CD4-positive, alpha-beta T cell (primary cell): ENCODE measurements around the gene RADIL. TPM values are rescaled to one million over a fixed set of nuclear protein-coding genes. Genes with fewer than 3 reads are reported as not detected.

Experiments
- ATAC-seq: fragments of 200-7000 bp; cut with Tn5 transposase; one replicate; pipeline ENCODE4 v1.10.0; 2022; ENCODE audit warnings: mild to moderate bottlenecking; ENCODE audit not compliant: poor library complexity
- CTCF ChIA-PET: fragments of 350-600 bp; sonication (Branson Sonifier 250); formaldehyde crosslinking; loops from one replicate; lab custom pipeline; 2021; ENCODE audit warnings: antibody characterized with exemption, inconsistent platforms; lab: Charles Lee
- POLR2A ChIA-PET: fragments of 350-600 bp; sonication (Branson Sonifier 250); formaldehyde crosslinking; loops from one replicate; lab custom pipeline; 2021; ENCODE audit warnings: antibody characterized with exemption, inconsistent platforms; lab: Charles Lee
- DNase-seq, 14 experiments: peaks; one replicate each; pipeline ENCODE4 v3.0.0-alpha.2; 2013 to 2020; ENCODE audit warnings: mixed read lengths in 2 of 14
- H3K27ac ChIP-seq, 2 donors: one replicate each; pipeline versions ENCODE4 v1.5.1 to v1.7.0; 2013; ENCODE audit warnings: low read length in 2 of 2, low read depth in 1 of 2, mild to moderate bottlenecking in 1 of 2
- H3K27me3 ChIP-seq, 2 experiments: 1 replicate in 1 of 2; 2 replicates in 1 of 2; pipeline versions ENCODE4 v1.6.1 to v1.7.0; 2013; ENCODE audit warnings: low read length in 2 of 2, control low read depth in 1 of 2, mild to moderate bottlenecking in 1 of 2, moderate library complexity in 1 of 2; ENCODE audit not compliant: insufficient read depth in 2 of 2, control insufficient read depth in 1 of 2
- H3K36me3 ChIP-seq: one replicate; pipeline ENCODE4 v1.6.1; 2013; ENCODE audit warnings: low read length, control low read depth; ENCODE audit not compliant: insufficient read depth
- H3K4me1 ChIP-seq: one replicate; pipeline ENCODE4 v1.6.1; 2013; ENCODE audit warnings: low read length, control low read depth; ENCODE audit not compliant: insufficient read depth
- H3K4me3 ChIP-seq: one replicate; pipeline ENCODE4 v1.5.1; 2013; ENCODE audit warnings: mild to moderate bottlenecking, low read length, moderate library complexity
- H3K9me3 ChIP-seq, 2 experiments: 1 replicate in 1 of 2; 2 replicates in 1 of 2; pipeline versions ENCODE4 v1.6.1 to v1.7.0; 2013; ENCODE audit warnings: low read length in 2 of 2, mild to moderate bottlenecking in 2 of 2, control low read depth in 1 of 2, moderate library complexity in 1 of 2; ENCODE audit not compliant: control insufficient read depth in 1 of 2, insufficient read depth in 1 of 2
- H3K27ac Mint-ChIP-seq: one replicate; pipeline ENCODE4 v1.8.0; 2020; ENCODE audit warnings: mixed read lengths
- H3K27me3 Mint-ChIP-seq: one replicate; pipeline ENCODE4 v1.8.0; 2021; ENCODE audit warnings: mixed read lengths
- H3K36me3 Mint-ChIP-seq: one replicate; pipeline ENCODE4 v1.8.0; 2021; ENCODE audit warnings: low read depth, mixed read lengths
- H3K4me1 Mint-ChIP-seq: one replicate; pipeline ENCODE4 v1.8.0; 2021; ENCODE audit warnings: low read depth, mixed read lengths
- H3K4me3 Mint-ChIP-seq: one replicate; pipeline ENCODE4 v1.8.0; 2020; ENCODE audit warnings: mild to moderate bottlenecking, mixed read lengths
- H3K9me3 Mint-ChIP-seq: one replicate; pipeline ENCODE4 v1.8.0; 2020; ENCODE audit warnings: mixed read lengths
- CTCF ChIP-seq: fragments of 200-600 bp; IDR thresholded peaks from one replicate; pipeline ENCODE4 v1.8.0; 2022; ENCODE audit warnings: antibody characterized with exemption, mild to moderate bottlenecking
- intact Hi-C, 2 experiments: fragments of 100-400 bp; cut with DNase I in 1 of 2; cut with micrococcal nuclease in 1 of 2; formaldehyde crosslinking; loops; one replicate each; pipeline versions ENCODE4 v1.15.1 to v1.9.0; 2023 to 2025; cut with DNase I, micrococcal nuclease
- total RNA-seq, 174 experiments: library from RNA in 2 of 174; stranded (reverse) in 2 of 174; gene quantifications; one replicate each; pipeline ENCODE4 v1.2.3 and lab custom pipeline; 2021 to 2026

RADIL gene
- total RNA-seq, 2 experiments from 2014 or later: not detected

DNA sequence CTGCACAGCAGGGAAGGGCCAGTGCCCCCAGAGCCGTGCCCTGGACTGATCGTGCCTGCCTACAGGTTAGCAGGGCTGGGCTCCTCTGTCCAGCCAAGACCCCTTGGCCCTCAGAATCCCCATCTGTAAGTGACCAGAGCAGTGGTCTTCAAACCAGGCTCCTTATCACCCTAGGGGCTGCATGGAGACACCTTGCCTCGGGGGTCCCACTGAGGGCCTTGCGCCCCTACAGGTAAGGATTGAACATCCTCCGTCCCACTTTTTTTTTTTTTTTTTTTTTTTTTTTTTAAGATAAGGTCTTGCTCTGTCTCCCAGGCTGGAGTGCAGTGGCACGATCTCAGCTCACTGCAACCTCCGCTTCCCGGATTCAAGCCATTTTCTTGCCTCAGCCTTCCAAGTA is 32.6 kb upstream of the RADIL start:
- no peak for TF ChIP-seq CTCF
- no peaks in the 10 kb centered on the region for H3K36me3 Mint-ChIP-seq
- Histone ChIP-seq H3K4me1 (no peaks in the 10 kb centered on the region), H3K36me3 (no peaks in the 10 kb centered on the region), H3K9me3 (peaks cover 5 to 22% of the 10 kb centered on the region in 2 experiments), H3K27me3 (peaks cover 0 to 4% of the 10 kb centered on the region in 2 experiments), H3K27ac (no peak overlapping the region), H3K4me3 (no peak overlapping the region)
- no peaks in the 10 kb centered on the region for H3K4me1 Mint-ChIP-seq
- no peak for ATAC-seq
- DNase-seq: no peak
- intact Hi-C loops: no loop called here
- H3K27ac Mint-ChIP-seq: no peak overlapping the region
- peaks cover 3% of the 10 kb centered on the region for H3K27me3 Mint-ChIP-seq
- POLR2A ChIA-PET: no interaction called here
- H3K9me3 Mint-ChIP-seq: no peaks in the 10 kb centered on the region
- H3K4me3 Mint-ChIP-seq: no peak overlapping the region
- CTCF ChIA-PET: no interaction called here

GRCh38 chr7:4911111-4911828 is 27.8 kb upstream of the RADIL start:
- Mint-ChIP-seq H3K4me3 (no peak overlapping the region), H3K4me1 (no peaks in the 10 kb centered on the region), H3K36me3 (no peaks in the 10 kb centered on the region), H3K27me3 (no peaks in the 10 kb centered on the region), H3K9me3 (no peaks in the 10 kb centered on the region), H3K27ac (no peak overlapping the region)
- Histone ChIP-seq H3K4me3 (no peak overlapping the region), H3K9me3 (no peaks in the 10 kb centered on the region), H3K4me1 (no peaks in the 10 kb centered on the region), H3K36me3 (no peaks in the 10 kb centered on the region), H3K27me3 (no peaks in the 10 kb centered on the region), H3K27ac (no peak overlapping the region)
- no peak for TF ChIP-seq CTCF
- no peak for ATAC-seq
- CTCF ChIA-PET: no interaction called here
- POLR2A ChIA-PET: no interaction called here
- intact Hi-C loops: no loop called here
- no peak for DNase-seq

GRCh38 chr7:4906682-4907081 is 23.2 kb upstream of the RADIL start:
- peaks cover 9% of the 10 kb centered on the region for H3K27me3 Mint-ChIP-seq
- H3K4me1 Mint-ChIP-seq: no peaks in the 10 kb centered on the region
- Histone ChIP-seq H3K4me1 (no peaks in the 10 kb centered on the region), H3K27me3 (peaks cover 0 to 6% of the 10 kb centered on the region in 2 experiments), H3K27ac (no peak overlapping the region), H3K9me3 (peaks cover 0 to 7% of the 10 kb centered on the region in 2 experiments), H3K4me3 (no peak overlapping the region), H3K36me3 (no peaks in the 10 kb centered on the region)
- POLR2A ChIA-PET: no interaction called here
- H3K9me3 Mint-ChIP-seq: no peaks in the 10 kb centered on the region
- intact Hi-C loops: no loop called here
- CTCF ChIA-PET: no interaction called here
- no peaks in the 10 kb centered on the region for H3K36me3 Mint-ChIP-seq
- no peak for DNase-seq
- no peak for TF ChIP-seq CTCF
- no peak overlapping the region for H3K4me3 Mint-ChIP-seq
- H3K27ac Mint-ChIP-seq: no peak overlapping the region
- no peak for ATAC-seq
